Measurements from ENCODE around the gene TMCC2. TPM values are rescaled to one million over a fixed set of nuclear protein-coding genes. Genes with fewer than 3 reads are reported as not detected.

TMCC2 gene
- total and polyA plus RNA-seq, 2 experiments from 2014 or later = 2.6 to 9.9 TPM

- DNase-seq (ENCODE audit: low spot score) = no peak
- no peak overlapping the region for H3K27ac ChIP-seq (ENCODE audit: low read depth)
- ATAC-seq = no peak
- no peaks in the 10 kb centered on the region for H4K20me1 ChIP-seq (replicated peaks; ENCODE audit: insufficient read depth)
- no peaks in the 10 kb centered on the region for H3K79me2 ChIP-seq (replicated peaks; ENCODE audit: insufficient read depth)
- Mint-ChIP-seq H3K27ac (no peak overlapping the region), H3K4me3 (no peak overlapping the region), H3K4me1 (peaks cover 37% of the 10 kb centered on the region), H3K9me3 (no peaks in the 10 kb centered on the region), H3K27me3 (ENCODE audit: insufficient read depth, low read depth, poor library complexity) (peaks cover 16% of the 10 kb centered on the region), H3K36me3 (ENCODE audit: low read depth) (peaks cover 7% of the 10 kb centered on the region; the same call in 2 of the 3 replicates)
- H3K4me3 ChIP-seq = no peak overlapping the region
- H3K9me2 ChIP-seq (ENCODE audit: insufficient read depth) = no peaks in the 10 kb centered on the region
- H3K4me1 ChIP-seq (ENCODE audit: insufficient read depth) = peaks cover 30% of the 10 kb centered on the region; the same call in 1 of the 2 replicates
- peaks cover 6% of the 10 kb centered on the region; the same call in 1 of the 2 replicates for H3F3A ChIP-seq (replicated peaks; ENCODE audit: low read depth)
- no peak overlapping the region for H2AFZ ChIP-seq
- H3K27me3 ChIP-seq (ENCODE audit: insufficient read depth) = no peaks in the 10 kb centered on the region
- TF ChIP-seq, protein P1, sequence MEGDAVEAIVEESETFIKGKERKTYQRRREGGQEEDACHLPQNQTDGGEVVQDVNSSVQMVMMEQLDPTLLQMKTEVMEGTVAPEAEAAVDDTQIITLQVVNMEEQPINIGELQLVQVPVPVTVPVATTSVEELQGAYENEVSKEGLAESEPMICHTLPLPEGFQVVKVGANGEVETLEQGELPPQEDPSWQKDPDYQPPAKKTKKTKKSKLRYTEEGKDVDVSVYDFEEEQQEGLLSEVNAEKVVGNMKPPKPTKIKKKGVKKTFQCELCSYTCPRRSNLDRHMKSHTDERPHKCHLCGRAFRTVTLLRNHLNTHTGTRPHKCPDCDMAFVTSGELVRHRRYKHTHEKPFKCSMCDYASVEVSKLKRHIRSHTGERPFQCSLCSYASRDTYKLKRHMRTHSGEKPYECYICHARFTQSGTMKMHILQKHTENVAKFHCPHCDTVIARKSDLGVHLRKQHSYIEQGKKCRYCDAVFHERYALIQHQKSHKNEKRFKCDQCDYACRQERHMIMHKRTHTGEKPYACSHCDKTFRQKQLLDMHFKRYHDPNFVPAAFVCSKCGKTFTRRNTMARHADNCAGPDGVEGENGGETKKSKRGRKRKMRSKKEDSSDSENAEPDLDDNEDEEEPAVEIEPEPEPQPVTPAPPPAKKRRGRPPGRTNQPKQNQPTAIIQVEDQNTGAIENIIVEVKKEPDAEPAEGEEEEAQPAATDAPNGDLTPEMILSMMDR (conservative IDR thresholded peaks at IDR 0.05; ENCODE audit: low read depth in 2 of 2) = no peak
- TF ChIP-seq POLR2AphosphoS5 (IDR thresholded peaks at IDR 0.05; ENCODE audit: low read depth) (no peak), ZNF331 (CRISPR knock-in tag; IDR thresholded peaks at IDR 0.05; ENCODE audit: low read depth) (no peak), EZH2 (IDR thresholded peaks at IDR 0.05; ENCODE audit: low read depth, unreplicated experiment) (no peak), STAT1 (IDR thresholded peaks at IDR 0.05; ENCODE audit: unreplicated experiment) (no peak), ZNF462 (CRISPR knock-in tag; IDR thresholded peaks at IDR 0.05) (no peak)
- no peaks in the 10 kb centered on the region for H3K36me3 ChIP-seq (ENCODE audit: insufficient read depth)
- H3K4me2 ChIP-seq = no peak overlapping the region
Measured at GRCh38 chr1:205270764-205271163, 43.0 kb downstream of the TMCC2 start.

Measured in GM23338 (cell line).